Tibial artery (tissue), 4 donors: Measurements from ENCODE around the gene TTC23.
"Not testable (repeated sequence)": the region's sequence is repeated elsewhere in the genome, so short reads cannot be mapped to it uniquely, and the experiment has no call there.

ENCODE experiments used
- DNase-seq, 2 donors: peaks; one replicate each; pipeline ENCODE4 v3.0.0-alpha.2; 2019
- H3K27ac ChIP-seq, 2 donors: fragments of 200-600 bp; sonication (generic) in 1 of 2; 1 replicate in 1 of 2; 2 replicates in 1 of 2; pipeline ENCODE4 v1.5.1; 2018 to 2019; ENCODE audit warnings: mild to moderate bottlenecking in 1 of 2
- H3K27me3 ChIP-seq, 2 donors: fragments of 200-600 bp; sonication (generic) in 1 of 2; one replicate each; pipeline versions ENCODE4 v1.5.1 to v1.6.0; 2016 to 2019
- H3K36me3 ChIP-seq, 3 donors: fragments of 200-600 bp; sonication (generic) in 2 of 3; one replicate each; pipeline ENCODE4 v1.5.1; 2016 to 2019; ENCODE audit warnings: mild to moderate bottlenecking in 2 of 3
- H3K4me1 ChIP-seq, 4 donors: fragments of 200-600 bp; sonication (generic) in 2 of 4; 1 replicate in 3 of 4; 2 replicates in 1 of 4; pipeline ENCODE4 v1.5.1; 2016 to 2019
- H3K4me3 ChIP-seq, 2 donors: fragments of 200-600 bp; sonication (generic) in 1 of 2; 1 replicate in 1 of 2; 2 replicates in 1 of 2; pipeline ENCODE4 v1.5.1; 2018 to 2019; ENCODE audit warnings: mild to moderate bottlenecking in 2 of 2
- H3K9me3 ChIP-seq, 3 donors: fragments of 200-600 bp; sonication (generic) in 1 of 3; one replicate each; pipeline ENCODE4 v1.5.1; 2016 to 2019
- CTCF ChIP-seq, 2 experiments: fragments of 200-600 bp in 1 of 2; fragments of 450-650 bp in 1 of 2; IDR thresholded peaks; one replicate each; pipeline ENCODE4 v1.5.1; 2017 to 2019; ENCODE audit warnings: antibody characterized with exemption in 2 of 2, mild to moderate bottlenecking in 1 of 2, moderate library complexity in 1 of 2
- intact Hi-C: fragments of 100-400 bp; cut with DNase I; formaldehyde crosslinking; loops from one replicate; pipeline ENCODE4 v1.15.0; 2023; ENCODE audit warnings: low total_unique reads

TTC23 gene

DNA sequence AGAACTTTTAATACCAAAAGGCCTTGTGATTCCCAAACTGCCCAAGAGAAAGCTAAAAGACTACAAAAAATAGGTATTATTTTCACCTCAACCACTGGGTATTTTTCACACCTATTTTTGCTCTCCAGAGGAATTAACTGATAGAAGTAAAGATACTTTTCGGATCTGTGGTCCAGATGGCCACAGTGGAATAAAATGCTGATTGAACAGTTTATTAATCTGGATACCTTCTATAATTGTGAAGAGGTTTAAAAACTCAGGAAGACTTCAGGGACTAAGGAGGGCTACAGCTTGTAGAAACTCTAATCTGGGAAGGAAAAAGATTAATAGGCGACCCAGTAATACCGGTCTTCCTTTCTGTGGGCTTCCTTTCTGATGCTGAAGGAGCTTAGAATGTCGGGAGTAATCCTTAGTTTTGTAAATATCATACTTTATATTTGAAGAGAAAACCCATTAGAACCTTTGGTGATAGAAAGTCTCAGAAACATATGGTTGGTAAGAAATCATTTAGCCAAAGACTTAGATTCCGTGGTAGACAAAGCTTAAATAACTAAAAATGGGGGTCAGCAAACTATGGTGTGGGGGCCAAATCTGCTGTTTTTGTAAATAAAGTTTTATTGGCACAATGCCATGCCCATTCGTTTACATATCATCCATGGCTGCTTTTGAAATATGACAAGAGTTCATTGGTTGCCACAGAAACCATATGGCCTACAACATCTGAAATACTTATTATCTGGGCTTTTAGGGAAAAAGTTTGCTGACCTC lies 47.8 kb downstream of the TTC23 start:
- H3K27ac ChIP-seq = no peak overlapping the region
- H3K9me3 ChIP-seq = no peaks in the 10 kb centered on the region
- no peaks in the 10 kb centered on the region for H3K4me1 ChIP-seq
- DNase-seq = no peak
- H3K27me3 ChIP-seq = no peaks in the 10 kb centered on the region
- intact Hi-C loops = no loop called here
- TF ChIP-seq CTCF (IDR thresholded peaks at IDR 0.05) = no peak
- H3K4me3 ChIP-seq = no peak overlapping the region
- peaks cover 6 to 14% (median 11%) of the 10 kb centered on the region in 3 donors for H3K36me3 ChIP-seq

DNA sequence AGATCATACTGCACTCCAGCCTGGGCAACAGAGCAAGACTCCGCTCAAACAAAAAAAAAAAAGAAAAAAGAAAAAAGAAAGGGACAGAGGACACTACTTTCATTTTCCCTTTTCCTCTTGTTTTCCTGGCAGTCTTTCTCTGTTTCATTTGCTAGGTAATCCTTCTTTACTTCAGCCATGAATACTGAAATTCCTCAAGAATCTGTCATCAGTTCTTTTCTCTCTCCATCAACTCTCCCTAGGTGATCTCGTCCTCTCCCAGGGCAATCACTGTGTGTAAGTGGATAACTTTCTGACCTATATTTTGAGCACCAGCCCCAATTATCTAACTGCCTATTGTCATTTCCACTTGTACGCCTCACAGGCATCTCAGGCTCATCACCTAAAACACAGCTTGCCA lies 51.5 kb downstream of the TTC23 start:
- no peak for DNase-seq
- Histone ChIP-seq H3K36me3 (peaks cover 8 to 22% (median 14%) of the 10 kb centered on the region in 3 donors), H3K27me3 (no peaks in the 10 kb centered on the region), H3K4me3 (no peak overlapping the region), H3K4me1 (no peaks in the 10 kb centered on the region), H3K27ac (no peak overlapping the region), H3K9me3 (no peaks in the 10 kb centered on the region)
- no peak for TF ChIP-seq CTCF (IDR thresholded peaks at IDR 0.05)
- intact Hi-C loops = no loop called here

- H3K27me3 ChIP-seq, intact Hi-C loops, H3K4me3 ChIP-seq, H3K4me1 ChIP-seq, DNase-seq, H3K27ac ChIP-seq, H3K9me3 ChIP-seq: not testable (repeated sequence)
- H3K36me3 ChIP-seq = peaks cover 0 to 38% (median 16%) of the 10 kb centered on the region in 3 donors
Measured at GRCh38 chr15:99192181-99192580, 57.2 kb downstream of the TTC23 start.

DNA sequence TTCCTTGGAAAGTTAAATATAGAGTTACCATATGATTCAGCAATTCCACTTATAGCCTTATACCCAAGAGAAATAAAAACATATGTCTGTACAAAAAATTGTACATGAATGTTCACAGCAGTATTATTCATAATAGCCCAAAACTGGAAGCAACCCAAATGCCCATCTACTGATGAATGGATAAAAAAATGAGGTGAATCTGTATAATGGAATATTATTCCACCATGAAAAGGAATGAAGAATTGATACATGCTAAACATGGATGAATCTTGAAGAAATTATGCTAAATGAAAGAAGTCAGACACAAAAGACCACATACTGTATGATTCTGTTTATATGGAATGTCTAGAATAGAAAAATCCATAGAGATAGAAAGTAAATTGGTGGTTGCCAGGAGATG lies 61.4 kb downstream of the TTC23 start:
- Histone ChIP-seq H3K4me3 (no peak overlapping the region), H3K27me3 (no peaks in the 10 kb centered on the region), H3K9me3 (no peaks in the 10 kb centered on the region), H3K4me1 (peaks cover 0 to 18% (median 6%) of the 10 kb centered on the region in 4 donors), H3K27ac (no peak overlapping the region), H3K36me3 (peaks cover 0 to 24% (median 15%) of the 10 kb centered on the region in 3 donors)
- no peak for DNase-seq
- intact Hi-C loops = no loop called here
- no peak for TF ChIP-seq CTCF (IDR thresholded peaks at IDR 0.05)

DNA sequence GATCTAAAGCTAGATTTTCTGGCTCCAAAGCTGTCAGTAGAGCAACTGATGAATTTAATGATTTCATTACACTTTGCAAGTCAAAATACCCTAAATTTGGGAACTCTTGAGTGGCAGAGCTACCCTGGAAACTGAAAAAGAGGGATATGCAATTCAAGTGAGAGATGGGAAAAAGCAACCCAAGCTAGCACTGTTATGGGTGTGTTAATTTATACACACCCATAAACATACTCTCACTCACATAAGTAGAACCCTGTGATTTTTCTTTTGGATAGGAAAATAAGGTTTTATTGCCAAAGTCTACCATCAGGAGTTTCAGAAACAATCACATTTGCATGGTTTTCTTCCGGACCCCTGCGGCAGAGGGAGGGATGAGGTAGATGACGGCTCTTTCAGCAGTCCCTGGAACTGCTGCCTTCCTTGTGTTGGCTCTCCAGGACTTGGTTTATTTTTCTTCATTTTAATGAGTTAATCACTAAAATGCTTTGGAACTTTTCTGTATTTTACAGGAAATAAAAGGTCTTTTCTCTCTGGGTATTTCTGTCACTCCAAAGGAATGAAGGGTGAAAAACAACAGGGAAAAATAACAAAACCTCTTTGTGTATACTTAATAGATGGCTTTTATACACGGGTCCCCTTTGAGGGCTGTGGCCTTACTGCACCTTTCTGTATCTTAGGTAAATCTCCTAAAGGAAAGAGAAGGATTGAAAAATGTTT lies 63.8 kb downstream of the TTC23 start:
- H3K27ac ChIP-seq = peak overlapping the region; percentile 13 to 55
- H3K36me3 ChIP-seq = peaks cover 0 to 2% (median under 1%) of the 10 kb centered on the region in 3 donors
- no peaks in the 10 kb centered on the region for H3K27me3 ChIP-seq
- no peak for DNase-seq
- H3K4me3 ChIP-seq = no peak overlapping the region
- intact Hi-C loops = no loop called here
- no peaks in the 10 kb centered on the region for H3K9me3 ChIP-seq
- no peak for TF ChIP-seq CTCF (IDR thresholded peaks at IDR 0.05)
- H3K4me1 ChIP-seq = peaks cover 0 to 40% (median 23%) of the 10 kb centered on the region in 4 donors

GRCh38 chr15:99182791-99183190 lies 66.6 kb downstream of the TTC23 start:
- no peak overlapping the region for H3K4me3 ChIP-seq
- intact Hi-C loops = no loop called here
- H3K36me3 ChIP-seq = no peaks in the 10 kb centered on the region
- no peaks in the 10 kb centered on the region for H3K9me3 ChIP-seq
- H3K27me3 ChIP-seq = no peaks in the 10 kb centered on the region
- H3K27ac ChIP-seq = peak overlapping the region in 1 of 2 donors; percentile 79
- no peak for DNase-seq
- peaks cover 0 to 51% (median 30%) of the 10 kb centered on the region in 4 donors for H3K4me1 ChIP-seq
- no peak for TF ChIP-seq CTCF (IDR thresholded peaks at IDR 0.05)
